ENCODE measurements around the gene CD34.

Gene CD34

GRCh38 chr1:207938016-207938415, 27.1 kb upstream of the CD34 start:
- no peak for TF ChIP-seq EZH2 (IDR thresholded peaks at IDR 0.05; ENCODE audit: borderline replicate concordance, low read length)
- TF ChIP-seq, protein P1, sequence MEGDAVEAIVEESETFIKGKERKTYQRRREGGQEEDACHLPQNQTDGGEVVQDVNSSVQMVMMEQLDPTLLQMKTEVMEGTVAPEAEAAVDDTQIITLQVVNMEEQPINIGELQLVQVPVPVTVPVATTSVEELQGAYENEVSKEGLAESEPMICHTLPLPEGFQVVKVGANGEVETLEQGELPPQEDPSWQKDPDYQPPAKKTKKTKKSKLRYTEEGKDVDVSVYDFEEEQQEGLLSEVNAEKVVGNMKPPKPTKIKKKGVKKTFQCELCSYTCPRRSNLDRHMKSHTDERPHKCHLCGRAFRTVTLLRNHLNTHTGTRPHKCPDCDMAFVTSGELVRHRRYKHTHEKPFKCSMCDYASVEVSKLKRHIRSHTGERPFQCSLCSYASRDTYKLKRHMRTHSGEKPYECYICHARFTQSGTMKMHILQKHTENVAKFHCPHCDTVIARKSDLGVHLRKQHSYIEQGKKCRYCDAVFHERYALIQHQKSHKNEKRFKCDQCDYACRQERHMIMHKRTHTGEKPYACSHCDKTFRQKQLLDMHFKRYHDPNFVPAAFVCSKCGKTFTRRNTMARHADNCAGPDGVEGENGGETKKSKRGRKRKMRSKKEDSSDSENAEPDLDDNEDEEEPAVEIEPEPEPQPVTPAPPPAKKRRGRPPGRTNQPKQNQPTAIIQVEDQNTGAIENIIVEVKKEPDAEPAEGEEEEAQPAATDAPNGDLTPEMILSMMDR (IDR thresholded peaks at IDR 0.05; ENCODE audit: low read length) = no peak
- Histone ChIP-seq H3K27me3 (ENCODE audit: insufficient read depth, low read length) (no peaks in the 10 kb centered on the region), H3K9me2 (ENCODE audit: low read depth, low read length) (no peaks in the 10 kb centered on the region), H3K4me1 (ENCODE audit: insufficient read depth, low read length, severe bottlenecking) (no peaks in the 10 kb centered on the region), H3K9me3 (ENCODE audit: low read length) (no peaks in the 10 kb centered on the region), H3K4me3 (ENCODE audit: low read depth, low read length, poor library complexity, severe bottlenecking) (no peak overlapping the region), H3F3A (ENCODE audit: insufficient read depth, low read length) (no peaks in the 10 kb centered on the region), H3K27ac (ENCODE audit: low read depth, low read length, poor library complexity, severe bottlenecking) (no peak overlapping the region), H2AFZ (ENCODE audit: low read length) (no peak overlapping the region), H3K4me2 (ENCODE audit: low read length) (no peak overlapping the region), H3K36me3 (ENCODE audit: insufficient read depth, low read length) (no peaks in the 10 kb centered on the region), H4K20me1 (ENCODE audit: insufficient read depth, low read length) (no peaks in the 10 kb centered on the region), H3K9ac (ENCODE audit: low read length) (no peak overlapping the region), H3K79me2 (ENCODE audit: insufficient read depth, low read length) (no peaks in the 10 kb centered on the region)

DNA sequence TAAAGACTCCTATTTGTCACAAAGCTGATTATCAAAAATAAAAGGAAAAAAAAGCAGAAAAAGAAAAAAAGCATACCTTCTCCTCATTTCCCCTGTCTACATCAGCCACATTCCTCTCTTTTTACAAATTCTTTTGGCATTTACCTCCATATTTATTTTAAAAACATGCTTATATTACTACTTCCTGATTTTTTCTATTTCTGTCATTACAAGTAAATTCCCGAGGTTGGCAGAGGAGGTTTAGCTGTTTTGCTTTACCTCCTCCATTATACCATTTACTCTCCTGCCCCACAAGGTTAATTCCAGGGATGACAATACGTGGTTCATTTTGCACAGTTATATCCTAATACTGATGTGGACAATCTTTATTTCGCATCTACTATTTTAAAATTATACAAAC, 26.3 kb upstream of the CD34 start:
- Histone ChIP-seq H2AFZ (ENCODE audit: low read length) (no peak overlapping the region), H3K9me2 (ENCODE audit: low read depth, low read length) (no peaks in the 10 kb centered on the region), H3K4me1 (ENCODE audit: insufficient read depth, low read length, severe bottlenecking) (no peaks in the 10 kb centered on the region), H3K9me3 (ENCODE audit: low read length) (no peaks in the 10 kb centered on the region), H3K27ac (ENCODE audit: low read depth, low read length, poor library complexity, severe bottlenecking) (no peak overlapping the region), H3K4me2 (ENCODE audit: low read length) (no peak overlapping the region), H3K36me3 (ENCODE audit: insufficient read depth, low read length) (no peaks in the 10 kb centered on the region), H4K20me1 (ENCODE audit: insufficient read depth, low read length) (no peaks in the 10 kb centered on the region), H3K4me3 (ENCODE audit: low read depth, low read length, poor library complexity, severe bottlenecking) (no peak overlapping the region), H3F3A (ENCODE audit: insufficient read depth, low read length) (no peaks in the 10 kb centered on the region), H3K79me2 (ENCODE audit: insufficient read depth, low read length) (no peaks in the 10 kb centered on the region), H3K27me3 (ENCODE audit: insufficient read depth, low read length) (no peaks in the 10 kb centered on the region), H3K9ac (ENCODE audit: low read length) (no peak overlapping the region)
- TF ChIP-seq, protein P1 (IDR thresholded peaks at IDR 0.05; ENCODE audit: low read length) = no peak
- no peak for TF ChIP-seq EZH2 (IDR thresholded peaks at IDR 0.05; ENCODE audit: borderline replicate concordance, low read length)

- TF ChIP-seq EZH2 (IDR thresholded peaks at IDR 0.05; ENCODE audit: borderline replicate concordance, low read length) = no peak
- TF ChIP-seq, protein P1 (IDR thresholded peaks at IDR 0.05; ENCODE audit: low read length) = no peak
These were observed 24.2 kb upstream of the CD34 start for GRCh38 chr1:207935166-207935583.

More at GRCh38 chr1:207935166-207935583, 24.2 kb upstream of the CD34 start:
- Histone ChIP-seq H4K20me1 (ENCODE audit: insufficient read depth, low read length) (no peaks in the 10 kb centered on the region), H3K4me1 (ENCODE audit: insufficient read depth, low read length, severe bottlenecking) (no peaks in the 10 kb centered on the region), H3K9ac (ENCODE audit: low read length) (no peak overlapping the region), H3K27ac (ENCODE audit: low read depth, low read length, poor library complexity, severe bottlenecking) (no peak overlapping the region), H3K4me3 (ENCODE audit: low read depth, low read length, poor library complexity, severe bottlenecking) (no peak overlapping the region), H3K36me3 (ENCODE audit: insufficient read depth, low read length) (no peaks in the 10 kb centered on the region), H2AFZ (ENCODE audit: low read length) (no peak overlapping the region), H3K4me2 (ENCODE audit: low read length) (no peak overlapping the region), H3K79me2 (ENCODE audit: insufficient read depth, low read length) (no peaks in the 10 kb centered on the region), H3K27me3 (ENCODE audit: insufficient read depth, low read length) (no peaks in the 10 kb centered on the region), H3K9me3 (ENCODE audit: low read length) (no peaks in the 10 kb centered on the region), H3F3A (ENCODE audit: insufficient read depth, low read length) (no peaks in the 10 kb centered on the region), H3K9me2 (ENCODE audit: low read depth, low read length) (no peaks in the 10 kb centered on the region)
